ENCODE results near the gene OS9.
A peak's percentile ranks its signal among the peaks of the same experiment; 100 is the strongest.

OS9 gene

DNA sequence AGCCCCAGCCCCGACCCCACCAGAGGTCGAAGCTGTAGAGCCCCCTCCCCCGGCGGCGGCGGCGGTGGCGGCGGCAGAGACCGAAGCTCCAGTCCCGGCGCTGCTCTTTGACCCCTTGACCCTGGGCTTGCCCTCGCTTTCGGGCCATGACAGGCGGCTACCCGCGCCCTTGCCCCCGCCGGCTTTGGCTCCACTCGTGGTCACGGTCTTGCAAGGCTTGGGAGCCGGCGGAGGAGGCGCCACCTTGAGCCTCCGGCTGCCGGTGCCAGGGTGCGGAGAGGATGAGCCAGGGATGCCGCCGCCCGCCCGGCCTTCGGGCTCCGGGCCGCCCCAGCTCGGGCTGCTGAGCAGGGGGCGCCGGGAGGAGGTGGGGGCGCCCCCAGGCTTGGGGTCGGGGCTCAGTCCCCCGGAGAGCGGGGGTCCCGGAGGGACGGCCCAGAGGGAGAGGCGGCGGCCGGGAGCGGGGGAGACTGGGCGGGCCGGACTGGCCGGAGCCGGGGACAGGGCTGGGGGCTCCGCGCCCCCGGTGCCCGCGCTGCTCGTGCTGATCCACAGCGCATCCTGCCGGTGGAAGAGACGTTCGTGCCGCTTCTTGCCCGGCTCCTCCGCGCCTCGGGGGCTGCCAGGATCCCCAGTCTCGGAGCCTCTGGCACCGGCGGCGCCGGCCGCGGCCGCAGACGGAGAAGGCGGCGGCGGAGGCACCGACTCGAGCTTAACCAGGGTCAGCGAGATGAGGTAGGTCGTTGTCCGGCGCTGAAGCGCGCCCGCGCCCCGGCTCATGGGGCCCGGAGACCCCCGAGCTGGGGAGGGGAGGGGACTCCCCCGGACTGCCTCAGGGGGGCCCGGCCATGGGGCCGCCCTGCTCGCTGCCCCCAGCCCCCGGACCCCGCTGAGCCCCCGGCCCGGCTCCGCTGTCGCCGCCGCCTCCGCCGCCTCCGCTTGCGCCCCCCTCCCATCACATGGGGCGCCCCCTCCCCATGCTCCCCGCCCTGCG lies 43.8 kb downstream of the OS9 start:
- DNase-seq = peak; percentile 57

DNA sequence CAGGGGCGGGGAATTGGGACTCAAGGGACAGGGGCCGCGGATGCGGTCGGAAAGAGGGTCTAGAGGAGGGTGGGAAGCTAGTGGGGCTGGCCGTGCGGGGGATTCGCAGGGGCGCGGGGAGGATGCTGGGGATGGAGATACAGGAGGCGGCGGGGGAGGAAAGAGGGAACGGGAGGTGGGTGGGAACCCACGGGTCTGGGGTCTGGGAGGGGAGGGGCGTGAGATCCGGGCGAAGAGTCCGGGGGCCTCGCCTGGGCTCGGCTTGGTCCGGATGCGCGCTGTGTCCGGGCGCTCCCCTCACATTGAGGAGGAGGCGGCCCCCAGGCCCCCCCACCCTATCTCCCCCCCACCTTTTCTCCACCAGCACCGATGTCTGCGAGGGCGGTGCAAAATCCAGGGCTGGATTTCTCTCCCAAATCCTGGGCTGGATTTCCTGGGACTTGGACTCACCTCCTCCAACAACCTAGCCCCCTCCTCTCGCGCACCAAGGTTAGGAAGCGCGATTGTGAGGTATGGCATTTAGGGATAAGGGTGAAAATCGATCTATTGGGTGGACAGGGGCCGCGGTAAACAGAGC lies 44.8 kb downstream of the OS9 start, which contains the start of gene AGAP2:
AGAP2 (minus strand) TSS at position 82 of the 577 bp plus-strand sequence. CDS start 496 bp downstream, outside the sequence.
- DNase-seq = peak; percentile 72

DNA sequence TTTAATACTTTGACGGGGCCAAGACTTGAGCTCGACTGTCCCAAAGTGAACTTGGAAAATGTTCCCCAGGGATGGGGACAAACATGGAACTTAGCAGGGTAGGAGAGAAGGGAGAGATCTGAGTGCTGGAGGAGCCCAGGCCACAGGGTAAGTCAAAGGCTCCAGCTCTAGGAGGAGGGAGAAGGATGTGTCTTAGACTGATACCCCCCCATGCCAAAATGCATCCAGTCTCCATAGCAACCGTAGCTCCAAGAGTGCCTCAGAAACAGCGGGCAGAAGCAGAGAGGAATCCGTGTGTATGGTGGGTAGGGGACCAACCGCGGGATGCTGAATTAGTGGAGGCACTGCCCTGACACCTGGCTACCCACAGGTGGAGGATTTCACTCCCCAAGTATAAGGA lies 45.5 kb downstream of the OS9 start:
- DNase-seq = no peak

DNA sequence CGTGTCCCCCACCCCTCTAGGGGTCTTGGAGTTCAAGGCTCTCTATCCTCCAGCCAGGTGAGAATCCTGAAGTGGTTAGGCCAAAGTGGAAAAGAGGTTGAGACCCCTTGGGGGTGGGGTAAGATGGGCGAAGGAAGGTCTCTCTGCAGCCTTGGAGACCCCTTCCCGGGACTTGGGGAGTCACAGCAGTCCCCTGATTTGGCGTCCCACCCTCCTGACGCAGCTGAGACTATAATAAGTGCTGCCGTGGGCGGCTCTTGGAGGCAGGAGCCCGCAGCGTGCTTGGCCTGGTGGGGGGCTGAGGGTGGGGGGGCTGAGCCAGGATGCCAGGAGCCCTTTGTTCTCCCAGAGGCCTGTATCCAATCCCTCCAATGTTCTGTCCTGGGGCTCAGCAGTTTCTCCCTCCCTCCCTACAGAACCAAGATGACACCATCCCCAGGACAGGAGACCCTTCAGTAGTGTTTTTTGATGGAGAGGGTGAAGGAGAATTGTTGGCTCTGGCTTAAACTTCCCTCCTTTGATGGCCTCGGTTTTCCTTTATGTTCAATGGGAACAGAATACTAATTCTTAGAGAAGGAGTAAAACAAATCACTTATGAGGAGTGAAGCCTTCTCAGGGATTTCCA lies 46.1 kb downstream of the OS9 start:
- no peak for DNase-seq

DNA sequence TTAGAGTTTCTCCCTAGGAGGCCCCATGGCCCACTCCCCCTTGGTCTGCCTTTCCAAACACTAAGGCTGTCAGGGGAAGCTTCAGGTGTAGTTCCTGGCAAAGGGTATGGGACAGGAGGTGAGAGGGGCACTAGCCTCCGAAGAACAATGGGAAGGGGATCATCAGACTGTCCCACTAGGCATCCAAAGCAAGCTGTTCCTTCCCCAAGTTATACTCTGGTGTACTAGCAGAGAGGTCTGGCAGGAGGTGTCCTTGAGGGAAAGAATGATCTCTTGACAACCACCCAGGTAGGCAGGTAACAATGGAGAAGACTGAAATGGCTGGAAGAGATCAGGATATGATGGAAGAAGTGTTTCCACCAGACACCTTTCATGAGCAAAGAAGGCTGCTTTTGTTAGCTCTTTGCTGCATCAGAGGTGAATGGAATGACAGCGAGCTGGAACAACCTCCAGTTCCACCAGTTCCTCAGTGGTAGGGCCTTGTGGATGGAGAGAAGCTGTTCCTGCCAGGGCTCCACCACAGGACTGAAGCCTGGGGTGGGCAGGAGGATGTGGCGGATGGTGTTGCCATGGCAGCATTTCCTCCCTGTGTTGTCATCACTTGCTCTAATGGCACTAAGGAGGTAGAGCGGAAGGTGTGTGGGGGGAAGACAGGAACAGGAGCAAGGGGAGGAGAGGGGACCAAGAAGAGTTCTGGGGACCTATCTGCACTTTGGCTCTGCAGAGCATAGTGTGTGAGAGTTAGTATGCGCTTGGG lies 46.9 kb downstream of the OS9 start:
- no peak for DNase-seq

DNA sequence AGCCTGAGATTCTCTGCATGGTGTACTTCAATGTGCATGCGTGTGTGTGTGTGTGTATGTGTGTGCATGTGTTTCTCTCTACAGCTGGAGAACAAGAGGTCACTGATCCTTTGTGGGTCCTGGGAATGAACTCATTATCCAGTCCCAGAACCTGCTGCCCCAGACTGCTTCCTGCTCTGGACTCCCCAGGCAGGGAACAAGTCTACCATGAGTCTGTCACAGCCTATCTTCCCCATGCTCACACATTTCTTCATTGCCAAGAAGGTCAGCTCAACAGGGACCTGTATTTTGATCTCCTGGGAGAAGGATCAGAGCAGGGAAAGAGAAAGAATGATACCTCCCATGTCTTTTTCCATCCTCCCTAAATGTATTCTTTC lies 47.5 kb downstream of the OS9 start:
- DNase-seq = no peak

DNA sequence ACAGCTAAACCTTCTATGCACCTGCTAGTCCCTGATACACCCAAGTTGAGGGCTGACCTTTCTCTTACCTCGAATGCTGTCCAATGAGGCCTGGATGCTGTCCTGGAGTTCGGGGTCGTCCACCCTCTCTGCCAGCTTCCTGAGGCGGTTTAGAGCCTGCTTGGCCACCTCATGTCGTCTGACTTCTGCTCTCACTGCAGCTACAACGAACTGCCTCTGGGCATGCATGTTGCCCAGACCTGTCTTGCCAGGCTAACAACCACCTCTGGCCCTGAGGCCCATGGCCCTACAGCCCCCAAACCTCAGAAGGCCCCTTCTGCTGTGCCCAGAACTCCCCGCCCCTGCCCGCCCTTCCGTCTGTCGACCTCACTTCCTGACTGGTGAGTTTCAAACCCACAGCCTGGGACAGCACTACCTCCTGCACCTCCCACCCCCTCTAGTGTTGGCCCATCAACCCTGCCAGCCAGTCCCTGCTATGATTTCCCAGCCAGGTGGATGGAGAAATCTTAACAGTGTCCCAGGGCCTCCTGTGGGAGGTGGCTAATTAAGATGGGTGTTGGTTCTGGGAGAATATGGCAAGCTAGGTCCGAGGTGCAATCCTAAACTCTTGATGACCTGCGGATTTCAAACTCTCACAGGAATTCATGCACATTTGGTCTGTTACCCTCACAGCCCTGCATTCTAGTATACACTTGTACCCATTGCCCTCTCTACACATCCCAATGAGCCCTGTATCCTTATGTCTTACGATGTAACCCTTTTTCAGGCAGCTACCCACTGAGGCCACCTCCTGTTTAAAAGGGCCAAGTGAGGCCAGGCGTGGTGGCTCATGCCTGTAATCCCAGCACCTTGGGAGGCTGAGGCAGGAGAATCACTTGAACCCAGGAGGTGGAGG lies 48.2 kb downstream of the OS9 start:
- no peak for DNase-seq

DNA sequence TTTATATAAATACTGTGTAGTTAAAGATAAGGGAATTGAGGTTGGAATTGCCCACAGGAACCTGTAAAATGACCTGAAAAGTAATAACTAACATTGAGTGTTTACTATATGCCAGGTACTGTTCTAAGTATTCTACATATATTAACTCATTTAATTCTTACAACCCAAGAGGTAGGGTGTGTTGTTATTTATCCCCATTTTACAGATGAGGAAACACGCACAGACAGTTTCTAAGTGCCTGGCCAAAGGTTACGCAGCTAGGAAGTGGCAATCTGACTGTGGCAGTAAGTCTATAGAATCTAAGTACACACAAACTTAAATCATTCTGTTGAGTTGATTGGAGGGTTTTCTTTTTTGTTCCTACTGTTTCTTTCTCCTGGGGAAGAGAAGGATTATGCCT lies 49.8 kb downstream of the OS9 start:
- no peak for DNase-seq

DNA sequence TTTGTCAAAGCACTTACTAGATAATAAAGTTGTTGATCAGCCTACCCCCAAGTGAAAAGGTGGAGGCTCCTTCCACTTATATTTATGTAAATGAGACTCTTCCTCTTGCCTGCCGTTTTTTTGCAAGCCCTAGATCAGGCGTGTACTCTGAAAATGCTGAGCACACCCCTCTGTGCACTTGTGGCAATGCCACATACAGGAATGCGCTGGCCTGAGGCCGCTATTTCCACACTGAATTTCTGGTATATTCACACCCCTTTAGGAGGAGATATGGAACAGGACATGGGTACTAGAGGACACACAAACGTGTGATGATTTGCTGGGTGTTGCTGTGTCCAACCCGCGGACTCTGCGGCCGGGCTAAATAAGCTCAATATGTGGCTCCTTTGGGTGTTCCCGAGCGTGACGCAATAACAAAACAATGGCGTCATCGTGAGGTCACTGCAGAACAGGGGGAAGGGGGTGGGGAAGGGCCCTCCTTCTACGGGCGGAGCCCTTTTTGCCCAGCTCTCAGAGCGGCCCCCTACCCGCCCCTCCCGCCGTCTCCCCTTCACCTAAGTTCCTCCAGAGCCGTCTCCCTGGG lies 50.4 kb downstream of the OS9 start:
- no peak for DNase-seq

DNA sequence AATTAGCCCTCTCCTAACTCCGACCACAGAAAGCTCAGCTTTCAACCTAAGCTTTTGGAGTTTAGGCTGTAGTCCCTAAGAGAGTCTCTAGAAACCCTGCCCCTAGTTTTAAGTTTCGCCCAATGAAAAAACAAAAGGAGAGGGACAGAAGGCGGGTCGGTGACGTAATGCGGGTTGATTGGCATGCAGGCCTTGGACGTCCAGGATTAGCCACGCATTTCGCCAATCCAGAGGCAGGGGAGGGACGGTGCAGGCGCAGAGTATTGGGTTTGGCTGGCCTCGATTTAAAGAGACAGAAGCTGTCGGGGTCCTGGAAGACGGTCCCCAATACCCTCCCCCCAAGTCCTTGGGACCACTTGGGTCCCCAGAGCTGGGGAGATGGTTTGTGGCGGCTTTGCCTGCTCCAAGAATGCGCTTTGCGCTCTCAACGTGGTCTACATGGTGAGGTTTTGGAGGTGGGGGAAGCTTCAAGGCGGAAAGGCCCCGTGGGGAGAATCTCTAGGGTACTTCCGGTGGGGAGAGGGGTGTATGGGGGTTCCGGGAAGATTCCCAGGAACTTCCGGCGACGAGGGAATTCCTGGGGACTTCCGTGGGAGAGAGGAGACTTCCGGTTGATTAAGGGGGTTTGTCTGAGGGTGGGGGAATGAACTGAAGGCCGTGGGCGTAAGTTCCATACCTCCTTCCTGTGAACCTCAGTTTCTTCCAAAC lies 51.0 kb downstream of the OS9 start, which contains the start of gene TSPAN31:
TSPAN31 (plus strand) TSS at position 263 of the 708 bp plus-strand sequence; CDS start at position 379, 116 bp downstream.
- DNase-seq = peak; percentile 98

DNA sequence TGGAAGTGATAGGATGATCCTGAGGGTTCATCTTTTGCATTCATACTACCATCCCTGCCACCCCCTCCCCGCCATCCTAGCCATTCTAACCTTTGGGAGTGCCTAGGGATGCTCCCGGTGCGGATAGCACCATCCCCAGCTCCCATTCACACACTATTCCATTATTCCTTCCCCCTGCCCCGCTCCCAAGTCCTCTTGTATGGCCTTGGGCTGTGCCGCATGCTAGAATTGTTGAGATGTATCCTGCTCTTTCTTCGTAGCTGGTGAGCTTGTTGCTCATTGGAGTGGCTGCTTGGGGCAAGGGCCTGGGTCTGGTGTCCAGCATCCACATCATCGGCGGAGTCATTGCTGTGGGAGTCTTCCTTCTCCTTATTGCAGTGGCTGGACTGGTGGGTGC lies 51.6 kb downstream of the OS9 start:
- no peak for DNase-seq

DNA sequence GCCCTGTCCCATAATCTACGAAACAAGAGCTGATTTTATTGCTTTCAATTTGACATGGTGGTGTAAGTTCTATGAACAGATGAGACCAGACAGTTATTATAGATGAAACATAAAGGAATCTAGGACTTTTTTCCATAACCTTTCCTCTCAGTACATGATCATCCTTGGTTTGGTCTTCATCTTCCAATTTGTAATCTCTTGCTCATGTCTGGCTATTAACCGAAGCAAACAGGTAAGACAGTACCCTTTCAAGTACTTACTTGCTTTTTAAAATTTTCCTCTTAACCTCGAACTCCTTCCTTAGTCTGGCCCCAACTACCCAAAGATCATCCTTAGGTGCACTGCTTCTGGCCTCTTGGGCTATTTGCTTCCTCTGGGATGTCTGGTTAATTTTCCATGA lies 52.1 kb downstream of the OS9 start:
- no peak for DNase-seq

DNA sequence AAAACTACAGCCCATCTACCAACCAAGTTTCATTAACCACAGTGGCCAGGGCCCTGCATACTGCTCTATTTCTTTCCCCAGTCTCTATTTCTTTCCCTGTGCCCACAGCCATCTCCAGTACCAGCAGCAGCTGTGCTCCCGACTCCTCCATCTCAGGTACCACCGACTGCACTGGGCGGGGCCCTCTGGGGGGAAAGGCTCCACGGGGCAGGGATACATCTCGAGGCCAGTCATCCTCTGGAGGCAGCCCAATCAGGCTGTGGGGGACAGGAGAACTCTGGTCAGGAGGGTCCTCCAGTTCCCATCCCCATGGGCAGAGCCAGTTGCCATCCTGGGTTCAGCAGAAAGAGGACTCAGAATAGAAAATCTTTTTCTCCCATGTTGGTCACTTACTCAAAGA lies 55.1 kb downstream of the OS9 start:
- no peak for DNase-seq

DNA sequence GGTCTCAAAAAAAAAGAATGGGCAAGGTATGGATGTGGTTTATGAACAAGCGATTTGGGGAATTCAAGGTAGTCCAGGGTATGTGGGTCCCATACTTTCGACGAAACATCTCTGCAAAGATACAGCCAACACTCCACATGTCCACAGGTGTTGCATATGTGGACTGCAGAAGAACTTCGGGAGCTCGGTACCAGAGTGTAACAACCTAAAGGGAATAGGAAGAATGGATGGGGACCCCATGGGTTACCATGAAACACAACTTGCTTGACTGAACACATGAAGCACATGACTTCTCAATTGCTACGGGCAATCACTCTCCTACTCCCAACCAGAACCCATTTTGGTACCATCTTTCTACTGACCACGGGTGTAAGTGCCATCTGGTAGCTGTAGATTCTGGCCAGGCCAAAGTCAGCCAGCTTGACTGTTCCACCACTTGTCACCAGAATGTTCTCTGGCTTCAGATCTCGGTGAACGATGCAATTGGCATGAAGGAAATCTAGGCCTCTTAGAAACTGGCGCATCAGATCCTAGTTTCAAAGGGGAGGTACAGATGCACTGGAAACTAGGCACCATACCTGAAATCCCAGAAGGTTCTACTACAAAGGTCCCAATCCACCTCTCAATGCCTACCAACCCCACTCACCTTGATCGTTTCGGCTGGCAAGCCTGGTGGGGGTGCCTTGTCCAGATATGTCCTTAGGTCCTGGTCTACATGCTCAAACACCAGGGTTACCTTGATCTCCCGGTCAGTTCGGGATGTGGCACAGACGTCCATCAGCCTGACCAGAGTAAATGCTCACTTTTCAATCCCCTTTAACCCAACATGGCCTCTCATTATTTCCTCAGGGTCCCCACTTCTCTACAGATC lies 56.9 kb downstream of the OS9 start:
- no peak for DNase-seq

DNA sequence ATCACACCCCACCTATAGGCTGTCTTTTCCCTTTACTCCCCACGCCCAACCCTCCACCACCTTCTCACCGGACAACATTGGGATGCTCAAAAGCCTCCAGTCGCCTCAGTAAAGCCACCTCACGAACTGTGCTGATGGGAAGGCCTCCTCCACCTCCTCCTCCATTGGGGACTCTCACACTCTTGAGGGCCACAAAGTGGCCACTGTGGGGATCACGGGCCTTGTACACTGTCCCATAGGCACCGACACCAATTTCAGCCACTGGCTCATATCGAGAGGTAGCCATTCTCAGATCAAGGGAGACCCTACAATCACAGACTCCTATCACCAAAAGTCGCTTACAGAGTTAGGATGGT lies 57.5 kb downstream of the OS9 start:
- no peak for DNase-seq

DNA sequence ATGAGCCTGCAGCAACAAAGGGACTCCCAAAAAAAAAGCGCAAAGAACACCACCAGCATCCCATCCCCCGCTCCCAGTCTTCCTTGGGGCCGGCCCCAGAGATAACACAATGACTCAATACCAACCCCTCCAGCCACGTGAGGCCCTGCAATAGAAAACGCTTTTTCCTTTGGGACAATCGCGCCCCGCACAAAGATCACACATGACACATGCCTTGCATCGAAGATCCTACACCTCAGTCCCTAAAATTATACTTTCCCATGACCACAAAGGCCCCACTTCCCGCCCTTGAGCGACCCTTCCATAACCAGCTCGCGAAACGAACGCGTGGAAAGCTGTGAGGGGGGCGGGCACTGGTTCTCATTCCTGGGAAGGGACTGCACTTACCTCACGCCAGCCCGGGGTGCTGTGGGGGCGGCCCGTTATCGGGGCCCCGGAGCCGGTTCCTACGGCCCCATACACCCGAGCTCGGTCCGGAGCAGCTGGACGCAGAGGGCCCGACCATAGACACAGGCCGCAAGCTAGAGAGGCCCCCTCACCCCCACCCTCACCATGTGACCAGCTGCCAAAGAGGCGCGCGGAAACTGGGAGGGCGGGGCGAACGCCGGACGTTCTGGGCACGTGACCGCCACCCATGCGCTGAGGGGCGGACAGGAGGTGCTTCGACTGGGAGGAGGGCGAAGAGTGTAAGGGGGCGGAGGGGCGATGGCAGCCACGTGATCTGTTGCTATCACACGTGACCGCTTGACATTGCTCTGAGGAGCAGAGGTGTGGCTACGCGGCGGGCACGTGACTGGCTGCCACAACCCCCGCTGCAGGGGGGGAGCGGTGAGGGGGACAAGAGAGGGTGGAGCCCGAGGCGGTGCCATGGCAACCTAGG lies 58.1 kb downstream of the OS9 start, which contains the start of gene CDK4:
CDK4 (minus strand) TSS at position 523 of the 880 bp plus-strand sequence. CDS start 593 bp downstream, outside the sequence.
- DNase-seq = peak; percentile 100

DNA sequence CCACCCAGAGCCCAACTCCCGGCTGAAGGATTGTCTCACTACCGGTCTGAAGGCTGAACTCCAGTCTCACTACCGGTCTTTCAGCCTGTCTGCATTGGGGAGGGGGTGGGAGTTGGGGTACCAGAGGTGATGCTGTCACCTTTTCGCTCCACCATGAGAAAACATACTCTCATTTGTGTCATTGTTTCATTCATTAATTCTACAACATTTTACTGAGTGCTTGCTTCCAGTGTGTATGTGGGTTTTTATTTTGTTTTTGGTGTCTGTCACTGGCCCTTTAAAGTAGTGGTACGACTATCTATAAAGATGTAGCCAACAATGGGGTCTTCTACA lies 58.7 kb downstream of the OS9 start:
- DNase-seq = no peak

DNA sequence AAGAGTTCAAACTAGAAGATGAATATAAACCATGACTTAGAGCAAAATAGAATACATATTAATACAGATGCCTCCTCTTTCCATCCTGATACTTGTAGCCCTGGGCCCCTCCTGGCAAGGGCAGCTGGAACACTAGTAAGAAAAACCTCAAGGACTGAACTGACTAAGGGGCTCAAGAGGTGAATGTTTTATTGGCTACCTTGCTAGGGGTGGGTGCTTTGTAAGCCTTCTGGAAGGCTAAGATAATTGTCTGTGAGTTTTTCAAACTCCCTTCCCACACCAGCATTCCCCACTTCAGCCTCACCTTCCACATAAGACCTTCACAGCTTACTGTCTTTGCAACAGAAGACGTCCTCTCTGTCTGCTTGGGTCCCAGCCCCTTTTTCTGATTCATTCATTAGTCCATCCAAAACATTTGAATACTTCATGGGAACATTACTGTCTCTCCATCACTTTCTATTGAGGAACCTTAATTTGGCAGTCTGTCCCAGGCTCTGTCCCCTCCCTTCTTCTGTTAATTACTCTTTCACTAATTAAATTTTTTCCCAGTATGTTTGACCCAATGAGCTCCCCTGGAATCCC lies 59.9 kb downstream of the OS9 start:
- no peak for DNase-seq

Data from right hindlimb (tissue), 1 donor.